Lower lobe of right lung (tissue), 2 donors: ENCODE results near the gene PDE4D. TPM values are rescaled to one million over a fixed set of nuclear protein-coding genes. Genes with fewer than 3 reads are reported as not detected.

Experiments used
- ATAC-seq, 2 donors: fragments of 200-7000 bp; cut with Tn5 transposase; one replicate each; pipeline ENCODE4 v1.9.1; 2020 to 2022; ENCODE audit warnings: mild to moderate bottlenecking in 2 of 2, moderate library complexity in 2 of 2
- DNase-seq: peaks from one replicate; pipeline ENCODE4 v3.0.0-alpha.2; 2020
- H3K27ac ChIP-seq: fragments of 200-600 bp; one replicate; pipeline ENCODE4 v1.8.0; 2022
- H3K27me3 ChIP-seq: fragments of 200-600 bp; one replicate; pipeline ENCODE4 v1.8.0; 2022; ENCODE audit warnings: low read depth
- H3K36me3 ChIP-seq: fragments of 200-600 bp; one replicate; pipeline ENCODE4 v1.8.0; 2022; ENCODE audit warnings: mild to moderate bottlenecking
- H3K4me1 ChIP-seq: fragments of 200-600 bp; one replicate; pipeline ENCODE4 v1.8.0; 2022
- H3K4me3 ChIP-seq: fragments of 200-600 bp; one replicate; pipeline ENCODE4 v1.8.0; 2022; ENCODE audit warnings: mild to moderate bottlenecking
- H3K9me3 ChIP-seq: fragments of 200-600 bp; one replicate; pipeline ENCODE4 v1.8.0; 2022
- CTCF ChIP-seq: fragments of 200-600 bp; IDR thresholded peaks from one replicate; pipeline ENCODE4 v1.8.0; 2022; ENCODE audit warnings: antibody characterized with exemption, mild to moderate bottlenecking
- intact Hi-C: fragments of 100-400 bp; cut with DNase I; formaldehyde crosslinking; loops from one replicate; pipeline ENCODE4 v1.11.0; 2022
- total RNA-seq: library from RNA; stranded (reverse); fragmentation: NEBNext Ultra II Directional; extraction: Animal tissue kit (Norgen Biotek cat#: 25700); gene quantifications from one replicate; pipeline ENCODE4 v1.2.1, GENCODE V29; 2021
- donor health status: DM: no; HTN: yes; CAD: no; lungs with severe emphysema.

The PDE4D gene
- total RNA-seq, 1 donor from 2014 or later = 71.3 TPM

DNA sequence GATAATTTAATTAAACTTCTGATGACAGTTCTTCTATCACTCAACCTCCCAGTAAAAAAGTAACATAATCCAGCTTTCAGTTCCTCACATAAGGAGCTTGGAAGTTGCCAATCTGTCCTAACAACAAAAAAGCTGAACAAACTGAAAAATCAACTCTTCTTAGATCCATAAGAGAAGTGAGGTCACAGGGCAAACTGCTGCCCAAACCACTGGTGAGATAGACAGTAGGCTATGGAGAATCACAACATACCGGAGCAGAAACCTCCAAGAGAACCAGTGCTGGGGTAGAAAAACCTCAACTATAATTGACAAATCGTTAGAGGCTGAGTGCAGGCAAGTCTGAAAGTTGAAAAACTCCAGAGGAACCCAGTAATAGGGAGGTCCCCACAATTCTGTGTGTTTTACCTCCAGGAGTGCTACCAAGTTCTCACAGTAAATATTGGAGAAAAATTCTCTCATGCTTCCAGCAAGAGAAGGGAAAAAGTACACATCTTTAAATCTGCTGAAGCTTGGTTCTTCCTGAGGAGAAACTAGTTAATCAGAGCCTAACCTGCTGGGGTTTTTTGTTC, 300.0 kb downstream of the PDE4D start:
- Histone ChIP-seq H3K4me3 (no peak overlapping the region), H3K4me1 (peaks cover 4% of the 10 kb centered on the region), H3K27me3 (no peaks in the 10 kb centered on the region), H3K36me3 (no peaks in the 10 kb centered on the region), H3K9me3 (no peaks in the 10 kb centered on the region), H3K27ac (no peak overlapping the region)
- no peak for TF ChIP-seq CTCF
- intact Hi-C loops = no loop called here
- ATAC-seq (no peak), DNase-seq (no peak)

GRCh38 chr5:59592101-59592500, 301.4 kb downstream of the PDE4D start:
- Histone ChIP-seq H3K36me3 (no peaks in the 10 kb centered on the region), H3K27me3 (no peaks in the 10 kb centered on the region), H3K4me3 (no peak overlapping the region), H3K9me3 (no peaks in the 10 kb centered on the region), H3K4me1 (no peaks in the 10 kb centered on the region), H3K27ac (no peak overlapping the region)
- no peak for TF ChIP-seq CTCF
- ATAC-seq (peak in 1 of 2 donors; percentile 11), DNase-seq (no peak)
- intact Hi-C loops = no loop called here

GRCh38 chr5:59591162-59591561, 302.4 kb downstream of the PDE4D start:
- TF ChIP-seq CTCF = no peak
- DNase-seq = no peak
- Histone ChIP-seq H3K27me3 (no peaks in the 10 kb centered on the region), H3K36me3 (no peaks in the 10 kb centered on the region), H3K9me3 (no peaks in the 10 kb centered on the region), H3K27ac (no peak overlapping the region), H3K4me3 (no peak overlapping the region), H3K4me1 (no peaks in the 10 kb centered on the region)
- intact Hi-C loops = no loop called here
- ATAC-seq = peak in 1 of 2 donors; percentile 46

- DNase-seq (no peak), ATAC-seq (peak; percentile 35 to 69)
Observed at GRCh38 chr5:59588922-59589321, 304.6 kb downstream of the PDE4D start.

GRCh38 chr5:59587489-59588337, 305.8 kb downstream of the PDE4D start:
- Histone ChIP-seq H3K4me1 (peaks cover 3% of the 10 kb centered on the region), H3K27ac (peak overlapping the region; percentile 37), H3K27me3 (no peaks in the 10 kb centered on the region), H3K36me3 (no peaks in the 10 kb centered on the region), H3K9me3 (no peaks in the 10 kb centered on the region), H3K4me3 (peak overlapping the region; percentile 52)
- ATAC-seq (peak; percentile 76 to 87), DNase-seq (peak; percentile 61)
- intact Hi-C loops = no loop called here
- no peak for TF ChIP-seq CTCF

More at GRCh38 chr5:59588922-59589321, 304.6 kb downstream of the PDE4D start:
- intact Hi-C loops = no loop called here
- Histone ChIP-seq H3K4me3 (no peak overlapping the region), H3K36me3 (no peaks in the 10 kb centered on the region), H3K4me1 (no peaks in the 10 kb centered on the region), H3K9me3 (no peaks in the 10 kb centered on the region), H3K27ac (no peak overlapping the region), H3K27me3 (no peaks in the 10 kb centered on the region)
- TF ChIP-seq CTCF = no peak
